SK-N-SH treated with all-trans-retinoic acid at 6 μM for 48 hours (cell line): ENCODE results near the gene RBM34.

ENCODE experiments used
- TF ChIP-seq, protein P1 (sequence below): fragments of 250-450 bp; sonication (Bioruptor Pico); IDR thresholded peaks from 2 replicates; pipeline ENCODE4 v1.5.1; 2020; ENCODE audit warnings: low read depth, mild to moderate bottlenecking, moderate library complexity
- TF ChIP-seq, protein P2 (sequence below): fragments of 250-450 bp; sonication (Bioruptor Pico); IDR thresholded peaks from 2 replicates; pipeline ENCODE4 v1.8.0; 2020; ENCODE audit warnings: mild to moderate bottlenecking, moderate library complexity, borderline replicate concordance

DNA sequence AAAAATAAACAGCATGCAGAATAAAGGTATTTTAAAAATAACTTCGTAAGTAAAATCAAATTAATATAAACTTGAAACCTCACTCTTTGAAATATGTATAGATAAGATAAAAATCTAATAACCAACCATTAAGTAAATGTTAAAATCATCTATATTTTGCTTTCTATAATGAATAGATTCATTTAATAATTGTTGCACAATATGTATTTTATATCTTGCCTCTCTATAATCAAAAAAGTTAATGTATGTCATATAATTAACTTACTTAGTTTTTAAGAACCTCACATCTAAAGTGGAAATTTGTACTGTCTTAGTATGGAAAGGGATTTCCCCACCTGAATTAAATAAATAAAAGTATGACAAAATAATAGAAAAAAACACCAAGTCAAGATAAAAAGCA, 42.4 kb upstream of the RBM34 start:
- TF ChIP-seq, protein P1, sequence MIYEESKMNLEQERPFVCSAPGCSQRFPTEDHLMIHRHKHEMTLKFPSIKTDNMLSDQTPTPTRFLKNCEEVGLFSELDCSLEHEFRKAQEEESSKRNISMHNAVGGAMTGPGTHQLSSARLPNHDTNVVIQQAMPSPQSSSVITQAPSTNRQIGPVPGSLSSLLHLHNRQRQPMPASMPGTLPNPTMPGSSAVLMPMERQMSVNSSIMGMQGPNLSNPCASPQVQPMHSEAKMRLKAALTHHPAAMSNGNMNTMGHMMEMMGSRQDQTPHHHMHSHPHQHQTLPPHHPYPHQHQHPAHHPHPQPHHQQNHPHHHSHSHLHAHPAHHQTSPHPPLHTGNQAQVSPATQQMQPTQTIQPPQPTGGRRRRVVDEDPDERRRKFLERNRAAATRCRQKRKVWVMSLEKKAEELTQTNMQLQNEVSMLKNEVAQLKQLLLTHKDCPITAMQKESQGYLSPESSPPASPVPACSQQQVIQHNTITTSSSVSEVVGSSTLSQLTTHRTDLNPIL (CRISPR knock-in tag), result no peak
- TF ChIP-seq, protein P2, sequence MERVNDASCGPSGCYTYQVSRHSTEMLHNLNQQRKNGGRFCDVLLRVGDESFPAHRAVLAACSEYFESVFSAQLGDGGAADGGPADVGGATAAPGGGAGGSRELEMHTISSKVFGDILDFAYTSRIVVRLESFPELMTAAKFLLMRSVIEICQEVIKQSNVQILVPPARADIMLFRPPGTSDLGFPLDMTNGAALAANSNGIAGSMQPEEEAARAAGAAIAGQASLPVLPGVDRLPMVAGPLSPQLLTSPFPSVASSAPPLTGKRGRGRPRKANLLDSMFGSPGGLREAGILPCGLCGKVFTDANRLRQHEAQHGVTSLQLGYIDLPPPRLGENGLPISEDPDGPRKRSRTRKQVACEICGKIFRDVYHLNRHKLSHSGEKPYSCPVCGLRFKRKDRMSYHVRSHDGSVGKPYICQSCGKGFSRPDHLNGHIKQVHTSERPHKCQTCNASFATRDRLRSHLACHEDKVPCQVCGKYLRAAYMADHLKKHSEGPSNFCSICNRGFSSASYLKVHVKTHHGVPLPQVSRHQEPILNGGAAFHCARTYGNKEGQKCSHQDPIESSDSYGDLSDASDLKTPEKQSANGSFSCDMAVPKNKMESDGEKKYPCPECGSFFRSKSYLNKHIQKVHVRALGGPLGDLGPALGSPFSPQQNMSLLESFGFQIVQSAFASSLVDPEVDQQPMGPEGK, result no peak
